ENCODE measurements around the gene ATXN3.

Gene ATXN3

GRCh38 chr14:92122351-92122677 is 15.9 kb upstream of the ATXN3 start:
- H3K9me3 ChIP-seq (replicated peaks in 1 of 11): no peaks in the 10 kb centered on the region
- H4K20me1 ChIP-seq: peaks cover 0 to 22% (median 0%) of the 10 kb centered on the region in 11 experiments; a peak in 3 of 22 replicates
- peaks cover 35 to 66% (median 50%) of the 10 kb centered on the region in 11 experiments; a peak in 21 of 22 replicates for H3K36me3 ChIP-seq
- peak overlapping the region; percentile 80 to 96 (median 90) for H3K4me2 ChIP-seq
- H3K4me3 ChIP-seq: peak overlapping the region; percentile 78 to 96 (median 84)
- peaks cover 24 to 62% (median 47%) of the 10 kb centered on the region in 10 experiments for H3K4me1 ChIP-seq
- TF ChIP-seq Cebpa-rat (IDR thresholded peaks at IDR 0.05): no peak
- H3K9ac ChIP-seq: peak overlapping the region; percentile 95 to 100 (median 99)
- peak overlapping the region; percentile 96 to 100 (median 99) for H3K27ac ChIP-seq
- H3K27me3 ChIP-seq: no peaks in the 10 kb centered on the region

- Histone ChIP-seq H3K4me3 (peak within 1 kb of the TSS; percentile 78 to 96 (median 84)), H3K36me3 (peaks cover 31 to 66% (median 47%) of the 10 kb centered on the region in 11 experiments; a peak in 21 of 22 replicates), H3K9ac (peak within 1 kb of the TSS; percentile 95 to 100 (median 99)), H3K9me3 (replicated peaks in 1 of 11) (no peaks in the 10 kb centered on the region), H3K27me3 (no peaks in the 10 kb centered on the region), H4K20me1 (peaks cover 0 to 27% (median 0%) of the 10 kb centered on the region in 11 experiments; a peak in 3 of 22 replicates), H3K4me1 (peaks cover 26 to 67% (median 48%) of the 10 kb centered on the region in 10 experiments), H3K4me2 (peak within 1 kb of the TSS; percentile 86 to 96 (median 91)), H3K27ac (peak within 1 kb of the TSS; percentile 96 to 100 (median 99))
- TF ChIP-seq Cebpa-rat (IDR thresholded peaks at IDR 0.05): no peak
Measured at GRCh38 chr14:92121670-92122350, 15.4 kb upstream of the ATXN3 start, which contains the start of the genes CPSF2 and NDUFB1. Gene CPSF2 (plus strand): TSS chr14:92121969. CDS start chr14:92130985, 9,016 bp downstream. Gene NDUFB1 (minus strand): TSS chr14:92121706. CDS start chr14:92117637, 4,069 bp downstream.

- Histone ChIP-seq H3K36me3 (peaks cover 28 to 66% (median 47%) of the 10 kb centered on the region in 11 experiments; a peak in 21 of 22 replicates), H3K4me2 (peak overlapping the region; percentile 74 to 96 (median 90)), H3K4me1 (peaks cover 31 to 73% (median 50%) of the 10 kb centered on the region in 10 experiments), H3K27me3 (no peaks in the 10 kb centered on the region), H3K9me3 (replicated peaks in 1 of 11) (no peaks in the 10 kb centered on the region), H3K9ac (peak overlapping the region; percentile 95 to 100 (median 99)), H3K27ac (peak overlapping the region; percentile 96 to 100 (median 99)), H4K20me1 (peaks cover 0 to 31% (median 0%) of the 10 kb centered on the region in 11 experiments; a peak in 5 of 22 replicates), H3K4me3 (peak overlapping the region; percentile 78 to 96 (median 84))
- TF ChIP-seq Cebpa-rat (IDR thresholded peaks at IDR 0.05): no peak
Measured at GRCh38 chr14:92121207-92121669, 14.9 kb upstream of the ATXN3 start.

- Histone ChIP-seq H3K4me3 (no peak overlapping the region), H3K27me3 (no peaks in the 10 kb centered on the region), H3K4me2 (peak overlapping the region in 2 of 11 experiments; percentile 3 to 15; a peak in 1 of 22 replicates), H4K20me1 (peaks cover 0 to 14% (median under 1%) of the 10 kb centered on the region in 11 experiments; a peak in 8 of 22 replicates), H3K9ac (no peak overlapping the region), H3K9me3 (replicated peaks in 1 of 11) (no peaks in the 10 kb centered on the region), H3K36me3 (peaks cover 0 to 3% (median 1%) of the 10 kb centered on the region in 11 experiments; a peak in 8 of 22 replicates), H3K4me1 (peaks cover 12 to 30% (median 19%) of the 10 kb centered on the region in 10 experiments), H3K27ac (no peak overlapping the region)
- TF ChIP-seq Cebpa-rat (IDR thresholded peaks at IDR 0.05): no peak
Measured at GRCh38 chr14:92109490-92109889, 3.1 kb upstream of the ATXN3 start.

- H3K36me3 ChIP-seq: 0 out of 22 replicates have a peak, but pooled peaks cover 0 to under 1% (median 0%) of the 10 kb centered on the region in 11 experiments
- peak overlapping the region in 6 of 11 experiments; percentile 11 to 35 (median 14); a peak in 6 of 22 replicates for H3K4me2 ChIP-seq
- no peak for TF ChIP-seq Cebpa-rat (IDR thresholded peaks at IDR 0.05)
- peaks cover 0 to 23% (median 9%) of the 10 kb centered on the region in 11 experiments; a peak in 9 of 22 replicates for H4K20me1 ChIP-seq
- H3K27me3 ChIP-seq: no peaks in the 10 kb centered on the region
- peaks cover 17 to 38% (median 23%) of the 10 kb centered on the region in 10 experiments for H3K4me1 ChIP-seq
- no peak overlapping the region for H3K9ac ChIP-seq
- H3K9me3 ChIP-seq (replicated peaks in 1 of 11): no peaks in the 10 kb centered on the region
- no peak overlapping the region for H3K27ac ChIP-seq
- no peak overlapping the region for H3K4me3 ChIP-seq
Measured at GRCh38 chr14:92108345-92109254, 2.2 kb upstream of the ATXN3 start.

- Histone ChIP-seq H3K9ac (peak overlapping the region; percentile 84 to 97 (median 93)), H3K4me2 (peak overlapping the region; percentile 70 to 97 (median 91)), H3K9me3 (replicated peaks in 1 of 11) (no peaks in the 10 kb centered on the region), H3K27ac (peak overlapping the region; percentile 78 to 97 (median 92)), H3K36me3 (0 out of 22 replicates have a peak, but pooled peaks cover 0 to 3% (median 0%) of the 10 kb centered on the region in 11 experiments), H4K20me1 (peaks cover 12 to 51% (median 37%) of the 10 kb centered on the region in 11 experiments; a peak in 18 of 22 replicates), H3K27me3 (no peaks in the 10 kb centered on the region), H3K4me3 (peak overlapping the region; percentile 62 to 99 (median 86)), H3K4me1 (peaks cover 21 to 55% (median 31%) of the 10 kb centered on the region in 10 experiments)
- TF ChIP-seq Cebpa-rat (IDR thresholded peaks at IDR 0.05): no peak
Measured at GRCh38 chr14:92105893-92106142, 564 bp downstream of the ATXN3 start.

- Histone ChIP-seq H3K4me3 (peak overlapping the region; percentile 62 to 99 (median 86)), H3K27me3 (no peaks in the 10 kb centered on the region), H3K27ac (peak overlapping the region; percentile 78 to 97 (median 92)), H4K20me1 (peaks cover 12 to 55% (median 42%) of the 10 kb centered on the region in 11 experiments; a peak in 18 of 22 replicates), H3K4me1 (peaks cover 21 to 59% (median 33%) of the 10 kb centered on the region in 10 experiments), H3K9me3 (replicated peaks in 1 of 11) (no peaks in the 10 kb centered on the region), H3K9ac (peak overlapping the region; percentile 84 to 97 (median 93)), H3K4me2 (peak overlapping the region; percentile 70 to 97 (median 91)), H3K36me3 (0 out of 22 replicates have a peak, but pooled peaks cover 0 to 3% (median 0%) of the 10 kb centered on the region in 11 experiments)
- TF ChIP-seq Cebpa-rat (IDR thresholded peaks at IDR 0.05): no peak
Measured at GRCh38 chr14:92105073-92105892, 1.1 kb downstream of the ATXN3 start.

All from BLaER1 treated with 17β-estradiol and CSF1 and Interleukin-3, amounts not matched to agents 10 nM and 100 nM (cell line).